AG10803 (cell line): ENCODE measurements around the gene FNBP1.

Experiments used
- DNase-seq: peaks from one replicate; pipeline ENCODE4 v3.0.0; 2010; ENCODE audit warnings: low read depth
- H3K4me3 ChIP-seq: 2 replicates; pipeline ENCODE4 v1.5.1; 2011; ENCODE audit warnings: mild to moderate bottlenecking, low read length, control low read depth
- CTCF ChIP-seq: conservative IDR thresholded peaks from 2 replicates; pipeline ENCODE4 v1.5.1; 2011; ENCODE audit warnings: mild to moderate bottlenecking, low read length, control low read depth, inconsistent platforms

FNBP1 gene

GRCh38 chr9:129884220-129885017 lies 158.6 kb downstream of the FNBP1 start:
- peak overlapping the region; percentile 32 for H3K4me3 ChIP-seq
- no peak for TF ChIP-seq CTCF

GRCh38 chr9:129881547-129882324 lies 161.3 kb downstream of the FNBP1 start:
- no peak overlapping the region for H3K4me3 ChIP-seq
- no peak for DNase-seq
- no peak for TF ChIP-seq CTCF

More at GRCh38 chr9:129884220-129885017, 158.6 kb downstream of the FNBP1 start:
- DNase-seq, result peak; percentile 75

- no peak for TF ChIP-seq CTCF
- no peak for DNase-seq
- no peak overlapping the region for H3K4me3 ChIP-seq
Measured at GRCh38 chr9:129880654-129881546, 162.1 kb downstream of the FNBP1 start.

- H3K4me3 ChIP-seq, result no peak overlapping the region
- TF ChIP-seq CTCF, result no peak
- no peak for DNase-seq
Measured at GRCh38 chr9:129879991-129880653, 162.9 kb downstream of the FNBP1 start.

GRCh38 chr9:129879103-129879699 lies 163.8 kb downstream of the FNBP1 start:
- no peak overlapping the region for H3K4me3 ChIP-seq
- no peak for TF ChIP-seq CTCF
- DNase-seq, result no peak

GRCh38 chr9:129878291-129878690 lies 164.7 kb downstream of the FNBP1 start:
- no peak for DNase-seq

More at GRCh38 chr9:129878291-129878690, 164.7 kb downstream of the FNBP1 start:
- no peak overlapping the region for H3K4me3 ChIP-seq
- no peak for TF ChIP-seq CTCF
